ENCODE data around the gene SIT1.

SIT1 gene

DNA sequence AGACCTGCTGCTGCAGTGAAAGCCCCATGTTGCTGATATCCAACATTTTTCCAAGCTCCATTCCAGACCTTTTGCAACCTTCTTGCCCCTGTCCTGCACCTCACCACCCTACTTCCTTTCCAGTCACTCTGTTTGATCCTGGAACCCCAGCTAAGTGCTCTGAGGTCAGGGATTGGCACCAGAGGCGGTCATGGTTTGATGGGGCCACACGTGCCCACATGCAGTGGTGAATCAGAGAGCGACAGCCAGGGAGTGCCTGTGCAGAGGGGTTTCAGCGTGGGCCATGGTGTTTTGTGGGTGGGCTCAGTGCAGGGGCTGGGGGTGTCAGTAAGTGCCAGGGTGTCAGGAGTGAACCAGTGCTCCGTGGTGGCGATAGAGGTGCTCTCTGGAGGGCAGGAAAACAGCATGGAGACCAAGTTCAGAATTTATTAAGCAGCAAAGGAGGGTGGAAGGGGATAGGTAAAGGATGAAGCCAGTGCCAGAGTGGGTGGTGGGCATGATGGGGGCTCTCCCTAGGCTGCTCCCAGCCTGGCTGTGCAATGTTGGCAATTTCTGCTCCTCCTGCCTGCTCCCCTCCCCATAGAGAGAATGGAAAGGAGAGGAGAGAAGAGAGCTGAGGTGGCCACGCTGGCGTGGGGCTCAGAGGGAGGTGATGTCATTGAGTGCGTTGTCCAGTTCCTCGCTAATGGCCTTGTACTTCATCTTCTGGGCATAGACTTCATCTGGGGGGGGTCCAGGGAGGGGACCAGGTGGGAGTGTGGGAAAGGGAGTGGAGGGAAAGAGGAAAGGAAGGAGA is 32.0 kb upstream of the SIT1 start:
- DNase-seq (ENCODE audit: low spot score): no peak

DNA sequence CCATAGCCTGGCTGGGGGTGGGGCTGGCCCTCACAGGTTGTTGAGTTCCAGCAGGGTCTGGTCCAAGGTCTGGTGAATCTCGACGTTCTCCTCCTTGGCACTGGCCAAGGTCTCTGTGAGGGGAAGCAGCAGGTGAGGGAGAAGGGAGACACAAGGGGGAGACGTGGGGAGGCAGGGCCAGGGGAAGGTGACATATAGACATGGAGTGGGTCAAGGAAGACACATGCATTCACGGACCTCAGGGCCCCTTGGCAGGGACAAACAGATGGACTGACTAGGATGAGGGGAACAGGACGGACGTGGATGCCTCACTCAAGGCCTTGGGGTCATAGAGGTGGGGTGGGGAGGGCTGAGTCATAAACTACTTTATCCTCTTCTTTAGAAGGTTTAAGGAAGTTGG is 31.3 kb upstream of the SIT1 start:
- no peak for DNase-seq (ENCODE audit: low spot score)

DNA sequence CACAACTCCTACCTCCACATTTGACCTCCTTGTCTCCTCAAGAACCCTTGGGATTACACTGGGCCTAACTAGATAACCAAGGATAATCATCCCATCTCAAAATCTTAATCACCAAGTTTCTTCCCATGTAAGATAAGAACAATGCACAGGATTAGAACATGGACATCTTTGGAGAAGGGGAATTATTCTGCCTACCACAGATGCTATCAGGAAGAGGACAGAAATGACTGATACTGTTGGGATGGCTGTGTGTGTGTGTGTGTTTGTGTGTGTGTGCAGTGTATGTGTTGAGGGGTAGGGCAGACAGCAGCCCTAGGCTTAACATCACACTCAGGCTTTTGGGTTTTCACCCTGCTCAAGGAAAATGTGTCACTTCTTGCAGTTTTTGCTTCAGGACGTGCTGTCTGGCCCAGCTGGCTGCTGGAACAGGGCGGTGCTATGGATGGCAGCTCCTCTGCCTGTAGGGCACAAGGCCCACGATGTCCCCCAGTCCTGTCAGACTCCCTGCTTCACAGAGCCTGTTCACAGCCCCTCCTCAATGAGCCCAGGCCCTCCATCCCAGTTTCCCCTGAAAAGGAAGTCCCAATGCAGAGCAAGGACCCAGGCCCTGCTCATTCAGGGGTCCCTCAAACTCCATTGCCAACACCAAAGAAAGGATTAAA is 30.7 kb upstream of the SIT1 start:
- DNase-seq (ENCODE audit: low spot score): no peak

DNA sequence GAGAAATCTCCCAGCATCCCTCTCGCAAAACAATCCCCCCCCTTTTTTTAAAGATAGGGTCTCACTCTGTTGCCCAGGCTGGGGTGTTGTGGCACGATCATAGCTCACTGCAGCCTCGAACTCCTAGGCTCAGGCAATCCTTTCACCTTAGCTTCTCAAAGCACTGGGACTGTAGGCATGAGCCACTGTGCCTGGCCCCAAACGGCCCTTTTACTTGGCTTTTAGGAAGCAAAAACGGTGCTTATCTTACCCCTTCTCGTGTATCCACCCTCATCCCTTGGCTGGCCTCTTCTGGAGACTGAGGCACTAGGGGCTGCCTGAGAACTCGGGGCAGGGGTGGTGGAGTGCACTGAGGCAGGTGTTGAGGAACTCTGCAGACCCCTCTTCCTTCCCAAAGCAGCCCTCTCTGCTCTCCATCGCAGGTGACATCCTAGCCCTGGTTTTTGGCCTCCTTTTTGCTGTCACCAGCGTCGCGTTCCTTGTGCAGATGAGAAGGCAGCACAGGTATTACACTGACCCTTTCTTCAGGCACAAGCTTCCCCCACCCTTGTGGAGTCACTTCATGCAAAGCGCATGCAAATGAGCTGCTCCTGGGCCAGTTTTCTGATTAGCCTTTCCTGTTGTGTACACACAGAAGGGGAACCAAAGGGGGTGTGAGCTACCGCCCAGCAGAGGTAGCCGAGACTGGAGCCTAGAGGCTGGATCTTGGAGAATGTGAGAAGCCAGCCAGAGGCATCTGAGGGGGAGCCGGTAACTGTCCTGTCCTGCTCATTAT is 29.8 kb upstream of the SIT1 start:
- peak; percentile 52 for DNase-seq (ENCODE audit: low spot score)

DNA sequence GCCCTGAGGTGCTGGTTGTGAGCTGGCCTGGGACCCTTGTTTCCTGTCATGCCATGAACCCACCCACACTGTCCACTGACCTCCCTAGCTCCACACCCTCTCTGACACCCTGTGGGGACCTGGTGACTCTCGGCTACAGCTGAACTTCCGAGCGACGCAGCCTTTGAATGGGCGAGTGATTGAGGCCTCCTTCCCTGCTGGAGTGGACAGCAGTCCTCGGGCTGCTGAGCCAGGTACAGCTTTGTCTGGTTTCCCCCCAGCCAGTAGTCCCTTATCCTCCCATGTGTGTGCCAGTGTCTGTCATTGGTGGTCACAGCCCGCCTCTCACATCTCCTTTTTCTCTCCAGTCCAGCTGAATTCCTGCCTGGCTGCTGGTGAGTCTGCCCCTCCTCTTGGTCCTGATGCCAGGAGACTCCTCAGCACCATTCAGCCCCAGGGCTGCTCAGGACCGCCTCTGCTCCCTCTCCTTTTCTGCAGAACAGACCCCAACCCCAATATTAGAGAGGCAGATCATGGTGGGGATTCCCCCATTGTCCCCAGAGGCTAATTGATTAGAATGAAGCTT is 29.1 kb upstream of the SIT1 start:
- DNase-seq (ENCODE audit: low spot score): no peak

DNA sequence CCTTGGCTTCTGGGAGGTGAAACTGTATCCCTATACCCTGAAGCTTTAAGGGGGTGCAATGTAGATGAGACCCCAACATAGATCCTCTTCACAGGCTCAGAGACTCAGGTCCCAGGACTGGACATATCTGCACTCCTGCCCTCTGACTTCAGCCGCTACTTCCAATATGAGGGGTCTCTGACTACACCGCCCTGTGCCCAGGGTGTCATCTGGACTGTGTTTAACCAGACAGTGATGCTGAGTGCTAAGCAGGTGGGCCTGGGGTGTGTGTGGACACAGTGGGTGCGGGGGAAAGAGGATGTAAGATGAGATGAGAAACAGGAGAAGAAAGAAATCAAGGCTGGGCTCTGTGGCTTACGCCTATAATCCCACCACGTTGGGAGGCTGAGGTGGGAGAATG is 28.4 kb upstream of the SIT1 start:
- DNase-seq (ENCODE audit: low spot score): no peak

DNA sequence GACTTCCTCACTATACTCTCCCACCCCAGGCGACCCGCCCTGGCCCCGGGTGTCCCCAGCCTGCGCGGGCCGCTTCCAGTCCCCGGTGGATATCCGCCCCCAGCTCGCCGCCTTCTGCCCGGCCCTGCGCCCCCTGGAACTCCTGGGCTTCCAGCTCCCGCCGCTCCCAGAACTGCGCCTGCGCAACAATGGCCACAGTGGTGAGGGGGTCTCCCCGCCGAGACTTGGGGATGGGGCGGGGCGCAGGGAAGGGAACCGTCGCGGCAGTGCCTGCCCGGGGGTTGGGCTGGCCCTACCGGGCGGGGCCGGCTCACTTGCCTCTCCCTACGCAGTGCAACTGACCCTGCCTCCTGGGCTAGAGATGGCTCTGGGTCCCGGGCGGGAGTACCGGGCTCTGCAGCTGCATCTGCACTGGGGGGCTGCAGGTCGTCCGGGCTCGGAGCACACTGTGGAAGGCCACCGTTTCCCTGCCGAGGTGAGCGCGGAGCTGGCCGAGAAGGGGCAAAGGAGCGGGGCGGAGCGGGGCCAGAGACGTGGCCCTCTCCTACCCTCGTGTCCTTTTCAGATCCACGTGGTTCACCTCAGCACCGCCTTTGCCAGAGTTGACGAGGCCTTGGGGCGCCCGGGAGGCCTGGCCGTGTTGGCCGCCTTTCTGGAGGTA is 25.1 kb upstream of the SIT1 start:
- DNase-seq (ENCODE audit: low spot score): peak; percentile 40

DNA sequence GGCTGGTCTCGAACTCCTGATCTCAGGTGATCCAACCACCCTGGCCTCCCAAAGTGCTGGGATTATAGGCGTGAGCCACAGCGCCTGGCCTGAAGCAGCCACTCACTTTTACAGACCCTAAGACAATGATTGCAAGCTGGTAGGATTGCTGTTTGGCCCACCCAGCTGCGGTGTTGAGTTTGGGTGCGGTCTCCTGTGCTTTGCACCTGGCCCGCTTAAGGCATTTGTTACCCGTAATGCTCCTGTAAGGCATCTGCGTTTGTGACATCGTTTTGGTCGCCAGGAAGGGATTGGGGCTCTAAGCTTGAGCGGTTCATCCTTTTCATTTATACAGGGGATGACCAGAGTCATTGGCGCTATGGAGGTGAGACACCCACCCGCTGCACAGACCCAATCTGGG is 24.5 kb upstream of the SIT1 start:
- DNase-seq (ENCODE audit: low spot score): no peak

DNA sequence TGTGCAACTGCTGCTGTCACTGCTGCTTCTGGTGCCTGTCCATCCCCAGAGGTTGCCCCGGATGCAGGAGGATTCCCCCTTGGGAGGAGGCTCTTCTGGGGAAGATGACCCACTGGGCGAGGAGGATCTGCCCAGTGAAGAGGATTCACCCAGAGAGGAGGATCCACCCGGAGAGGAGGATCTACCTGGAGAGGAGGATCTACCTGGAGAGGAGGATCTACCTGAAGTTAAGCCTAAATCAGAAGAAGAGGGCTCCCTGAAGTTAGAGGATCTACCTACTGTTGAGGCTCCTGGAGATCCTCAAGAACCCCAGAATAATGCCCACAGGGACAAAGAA is 23.3 kb upstream of the SIT1 start:
- DNase-seq (ENCODE audit: low spot score): no peak

DNA sequence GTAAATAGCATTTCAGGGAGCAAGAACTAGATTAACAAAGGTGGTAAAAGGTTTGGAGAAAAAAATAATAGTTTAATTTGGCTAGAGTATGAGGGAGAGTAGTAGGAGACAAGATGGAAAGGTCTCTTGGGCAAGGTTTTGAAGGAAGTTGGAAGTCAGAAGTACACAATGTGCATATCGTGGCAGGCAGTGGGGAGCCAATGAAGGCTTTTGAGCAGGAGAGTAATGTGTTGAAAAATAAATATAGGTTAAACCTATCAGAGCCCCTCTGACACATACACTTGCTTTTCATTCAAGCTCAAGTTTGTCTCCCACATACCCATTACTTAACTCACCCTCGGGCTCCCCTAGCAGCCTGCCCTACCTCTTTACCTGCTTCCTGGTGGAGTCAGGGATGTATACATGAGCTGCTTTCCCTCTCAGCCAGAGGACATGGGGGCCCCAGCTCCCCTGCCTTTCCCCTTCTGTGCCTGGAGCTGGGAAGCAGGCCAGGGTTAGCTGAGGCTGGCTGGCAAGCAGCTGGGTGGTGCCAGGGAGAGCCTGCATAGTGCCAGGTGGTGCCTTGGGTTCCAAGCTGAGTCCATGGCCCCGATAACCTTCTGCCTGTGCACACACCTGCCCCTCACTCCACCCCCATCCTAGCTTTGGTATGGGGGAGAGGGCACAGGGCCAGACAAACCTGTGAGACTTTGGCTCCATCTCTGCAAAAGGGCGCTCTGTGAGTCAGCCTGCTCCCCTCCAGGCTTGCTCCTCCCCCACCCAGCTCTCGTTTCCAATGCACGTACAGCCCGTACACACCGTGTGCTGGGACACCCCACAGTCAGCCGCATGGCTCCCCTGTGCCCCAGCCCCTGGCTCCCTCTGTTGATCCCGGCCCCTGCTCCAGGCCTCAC is 22.6 kb upstream of the SIT1 start, which contains the start of gene CA9:
CA9 (plus strand) TSS at position 797 of the 893 bp plus-strand sequence; CDS start at position 829, 32 bp downstream.
- no peak for DNase-seq (ENCODE audit: low spot score)

DNA sequence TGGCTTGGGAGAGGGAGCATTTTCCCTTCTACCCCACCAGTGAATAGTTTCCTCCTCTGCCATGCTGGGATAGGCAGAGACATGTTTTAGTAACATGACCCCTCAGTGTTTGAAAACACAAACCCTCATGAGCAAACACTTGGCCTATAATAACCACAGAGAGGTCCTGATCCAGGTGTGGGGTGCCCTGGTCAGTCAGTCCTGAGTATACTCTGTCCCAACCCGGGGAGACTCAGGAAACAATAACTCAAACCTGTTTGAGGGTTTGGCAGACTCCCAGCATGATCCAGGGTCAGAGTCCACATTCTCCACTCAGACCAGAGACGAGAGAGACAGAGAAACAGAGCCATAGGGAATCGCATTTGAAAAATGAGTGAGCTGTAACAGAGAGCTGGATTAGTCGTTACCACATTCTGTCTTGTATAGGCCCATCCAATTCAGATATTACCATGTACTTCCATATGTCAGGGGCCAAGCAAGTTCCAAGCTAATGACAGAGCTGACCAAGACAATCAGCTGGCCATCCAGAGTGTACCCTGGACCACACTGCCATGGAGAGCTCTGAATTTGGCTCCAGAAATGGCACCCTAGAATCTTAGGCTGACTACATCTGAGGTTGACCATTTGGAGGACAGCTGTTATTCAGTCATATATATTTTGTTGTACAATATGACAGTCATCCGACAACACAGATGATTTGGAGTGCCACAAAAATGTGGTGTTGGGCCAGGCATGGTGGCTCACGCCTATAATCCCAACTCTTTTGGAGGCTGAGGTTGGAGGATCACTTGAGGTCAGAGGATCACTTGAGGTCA is 18.8 kb upstream of the SIT1 start:
- peak; percentile 36 for DNase-seq (ENCODE audit: low spot score)

DNA sequence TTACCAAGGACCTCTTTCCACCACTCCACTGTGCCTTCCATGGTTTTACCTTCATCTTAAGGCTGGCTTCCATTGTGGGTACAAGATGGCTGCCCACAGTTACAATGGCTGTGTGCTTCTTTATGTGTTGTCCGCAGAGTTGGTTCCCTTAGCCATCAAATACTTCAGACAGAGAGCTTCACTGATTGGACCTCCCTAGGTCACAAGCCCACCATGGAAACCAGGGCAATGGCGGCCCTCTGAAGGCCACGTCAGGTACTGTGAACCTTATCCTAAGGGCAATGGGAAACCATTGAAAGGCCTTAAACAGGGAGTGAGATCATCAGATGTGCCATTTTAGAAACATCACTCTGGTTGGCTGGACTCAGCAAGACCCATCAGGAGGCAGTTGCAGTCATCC is 17.2 kb upstream of the SIT1 start:
- no peak for DNase-seq (ENCODE audit: low spot score)

DNA sequence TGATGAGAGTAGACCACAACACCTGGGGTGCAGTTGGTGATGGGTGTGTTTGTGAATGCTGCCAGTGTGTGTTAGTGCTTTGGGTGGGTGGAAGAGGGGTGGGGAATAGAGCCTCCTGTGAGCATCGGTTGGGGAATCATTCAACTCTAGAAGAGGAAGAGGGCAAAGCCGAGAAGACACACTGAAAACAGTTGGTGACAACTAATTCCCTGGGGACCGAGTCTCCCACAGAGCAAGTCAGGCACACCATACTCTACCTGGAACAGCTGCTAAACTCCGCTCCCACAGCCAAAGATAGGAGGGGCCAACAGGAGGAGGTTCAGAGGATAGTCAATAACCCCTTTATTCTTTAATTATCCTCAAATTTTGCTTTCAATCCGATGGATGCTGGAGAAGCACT is 15.8 kb upstream of the SIT1 start:
- DNase-seq (ENCODE audit: low spot score): no peak

DNA sequence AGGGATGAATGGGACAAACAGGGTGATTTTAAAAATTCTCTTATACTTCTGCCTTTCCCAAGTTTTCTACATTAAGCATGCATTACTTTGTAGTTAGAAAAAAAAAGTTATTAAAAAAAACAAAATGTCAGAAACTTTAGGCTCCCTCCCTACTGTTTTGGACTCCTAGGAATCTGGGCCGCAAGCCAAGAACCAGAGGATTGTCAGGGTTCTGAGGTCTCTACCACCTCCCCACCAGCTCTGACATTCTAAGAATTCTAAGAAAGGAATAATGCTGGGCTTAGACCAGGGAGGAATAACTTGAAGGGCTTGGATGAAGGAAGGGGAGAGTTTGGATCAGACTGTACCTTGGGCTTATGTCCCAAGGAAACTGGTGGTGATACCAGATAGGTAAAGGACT is 15.3 kb upstream of the SIT1 start:
- peak; percentile 65 for DNase-seq (ENCODE audit: low spot score)

DNA sequence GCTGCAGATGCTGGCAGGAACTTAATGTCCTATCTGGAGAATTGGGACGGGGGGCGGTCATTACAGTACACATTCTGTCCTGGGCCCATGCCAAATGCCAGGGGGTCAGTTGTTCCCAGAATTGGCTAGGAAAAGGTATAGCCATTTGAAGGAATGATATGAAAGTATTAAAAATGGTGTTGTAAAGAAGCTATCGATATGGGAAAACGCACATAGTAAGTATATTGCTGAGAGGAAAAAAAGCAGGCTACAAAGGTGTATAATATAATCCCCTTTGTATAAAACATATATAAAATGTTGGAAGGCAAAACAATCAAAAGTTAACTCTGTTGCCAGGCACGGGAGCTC is 14.7 kb upstream of the SIT1 start:
- no peak for DNase-seq (ENCODE audit: low spot score)

DNA sequence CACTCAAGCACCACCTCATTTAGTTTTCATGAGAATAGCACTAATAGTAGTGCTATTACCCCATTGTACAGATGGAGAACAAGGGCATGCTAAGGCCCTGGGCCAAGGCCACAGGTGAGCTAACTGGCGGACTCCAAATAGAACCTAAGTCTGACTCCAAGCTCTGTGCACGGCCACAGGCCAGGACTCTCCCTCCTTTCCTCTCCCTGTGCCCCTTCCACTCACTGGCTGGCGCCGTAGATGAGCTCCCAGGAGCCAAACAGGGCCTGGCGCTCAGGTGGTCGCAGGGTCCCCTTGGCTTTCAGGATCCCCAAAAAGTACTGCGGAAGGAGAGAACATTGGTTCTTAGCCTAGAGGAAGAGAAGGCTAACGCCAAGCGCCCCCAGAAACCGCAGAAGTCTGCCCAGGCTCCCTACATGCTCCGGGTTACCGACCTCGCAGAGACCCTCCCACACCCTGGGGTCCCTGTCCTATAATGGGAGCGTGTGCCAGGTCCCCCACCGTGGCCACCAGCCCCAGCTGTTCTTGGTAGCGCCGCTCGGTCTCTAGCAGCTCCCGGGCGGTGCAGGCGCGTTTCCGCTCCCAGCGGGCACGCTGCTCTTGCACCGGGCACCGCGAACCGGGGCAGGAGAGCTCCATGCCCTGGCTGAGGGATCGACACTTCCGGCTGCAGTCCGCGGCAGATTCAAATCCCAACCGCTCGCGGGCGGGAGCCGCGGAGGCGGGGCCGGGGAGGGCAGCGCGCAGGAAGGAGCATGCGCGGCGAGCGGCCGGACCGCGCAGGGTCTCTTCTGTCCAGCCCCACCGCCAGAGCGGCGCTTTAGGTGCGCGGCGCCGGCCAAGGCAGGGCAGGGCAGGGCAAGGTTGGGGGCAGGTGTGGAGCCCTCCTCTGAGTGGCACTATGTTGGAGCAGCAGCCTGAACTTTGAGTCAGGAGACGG is 14.1 kb upstream of the SIT1 start, which contains the start of gene ARHGEF39:
ARHGEF39 (minus strand) TSS at position 665 of the 940 bp plus-strand sequence; CDS start at position 639, 26 bp downstream.
- DNase-seq (ENCODE audit: low spot score): peak; percentile 95

DNA sequence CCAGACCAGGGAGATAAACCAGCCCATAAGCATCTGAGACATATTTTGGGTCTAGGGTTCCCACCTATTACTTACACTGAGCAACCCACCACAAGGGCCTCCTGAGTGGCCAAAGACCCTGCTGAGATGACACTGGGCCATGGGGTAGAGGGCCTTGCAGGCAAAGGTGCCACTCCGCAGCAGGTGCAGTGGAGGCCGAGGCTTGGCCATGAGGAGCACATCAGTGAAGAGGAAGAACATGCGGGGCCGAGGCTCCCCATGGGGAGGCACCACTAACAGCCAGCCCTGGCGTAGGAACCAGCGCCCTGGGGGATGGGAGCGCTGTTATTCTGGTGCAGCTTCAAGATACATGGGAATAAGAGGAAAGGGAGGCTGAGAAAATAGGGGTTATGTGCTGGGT is 11.7 kb upstream of the SIT1 start:
- DNase-seq (ENCODE audit: low spot score): no peak

DNA sequence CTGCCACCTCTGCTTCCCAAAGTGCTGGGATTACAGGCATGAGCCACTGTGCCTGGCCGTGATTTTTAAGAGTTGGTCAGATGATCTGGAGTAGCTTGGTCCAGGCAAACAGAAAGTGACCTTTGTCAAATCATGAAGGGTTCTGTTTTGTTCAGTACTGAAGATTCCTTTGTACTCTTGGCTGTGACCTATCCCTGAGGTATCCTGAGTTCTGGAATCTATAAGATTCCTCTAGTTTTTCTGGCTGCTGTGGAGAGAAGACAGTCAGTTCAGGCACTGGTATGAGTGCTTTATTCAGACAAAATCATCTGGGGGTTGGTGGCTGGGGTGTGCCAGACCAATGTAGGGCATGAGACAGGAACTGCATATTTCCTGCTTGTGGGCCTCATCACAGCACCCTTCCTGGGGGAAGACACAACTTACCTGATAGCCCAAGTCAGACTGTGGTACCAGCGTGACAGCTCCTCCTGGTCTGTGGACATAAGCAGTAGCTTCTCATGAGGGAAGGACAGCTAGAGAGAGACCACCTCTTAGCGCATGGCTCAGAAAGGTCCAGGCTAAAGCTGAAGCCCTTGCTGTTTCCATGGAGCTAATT is 11.1 kb upstream of the SIT1 start:
- no peak for DNase-seq (ENCODE audit: low spot score)

DNA sequence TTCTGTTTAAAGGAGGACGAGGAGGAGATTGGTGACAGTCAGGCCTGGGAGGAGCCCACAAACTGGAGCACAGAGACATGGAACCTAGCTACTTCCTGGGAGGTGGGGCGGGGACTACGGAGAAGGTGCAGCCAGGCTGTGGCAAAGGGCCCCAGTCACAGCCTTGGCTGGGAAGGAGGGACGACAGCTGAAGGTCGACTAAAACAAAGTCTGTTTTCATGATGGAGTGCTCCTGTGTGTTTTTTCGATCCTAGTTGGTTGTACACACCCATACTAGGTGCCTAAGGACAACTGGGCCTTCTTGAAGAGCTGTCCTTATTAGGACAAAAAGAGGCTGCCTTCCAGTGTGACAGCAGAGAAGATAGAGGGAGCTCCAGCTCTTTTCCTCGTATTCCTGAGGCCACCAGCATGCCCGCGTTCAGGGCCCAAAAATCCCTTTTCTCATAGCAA is 10.3 kb upstream of the SIT1 start:
- peak; percentile 49 for DNase-seq (ENCODE audit: low spot score)
